BLaER1 (cell line): ENCODE data around the gene SSR1.
"Not testable (repeated sequence)": the region's sequence is repeated elsewhere in the genome, so short reads cannot be mapped to it uniquely, and the experiment has no call there.

Experiments used
- H3K27ac ChIP-seq: shearing (Covaris generic); formaldehyde crosslinking; 2 replicates; pipeline ENCODE4 v1.8.1; 2022
- H3K27me3 ChIP-seq: shearing (Covaris generic); formaldehyde crosslinking; 2 replicates; pipeline ENCODE4 v1.8.1; 2022
- H3K36me3 ChIP-seq: shearing (Covaris generic); formaldehyde crosslinking; 2 replicates; pipeline ENCODE4 v1.8.1; 2022
- H3K4me1 ChIP-seq: shearing (Covaris generic); formaldehyde crosslinking; 2 replicates; pipeline ENCODE4 v1.8.1; 2022
- H3K4me2 ChIP-seq: shearing (Covaris generic); formaldehyde crosslinking; 2 replicates; pipeline ENCODE4 v1.8.1; 2022
- H3K4me3 ChIP-seq: shearing (Covaris generic); formaldehyde crosslinking; 2 replicates; pipeline ENCODE4 v1.8.1; 2022
- H3K9ac ChIP-seq: shearing (Covaris generic); formaldehyde crosslinking; 2 replicates; pipeline ENCODE4 v1.8.1; 2022
- H3K9me3 ChIP-seq: shearing (Covaris generic); formaldehyde crosslinking; 2 replicates; pipeline ENCODE4 v1.8.1; 2022
- H4K20me1 ChIP-seq: shearing (Covaris generic); formaldehyde crosslinking; 2 replicates; pipeline ENCODE4 v1.8.1; 2022
- Cebpa-rat ChIP-seq: shearing (Covaris generic); IDR thresholded peaks from 2 replicates; pipeline ENCODE4 v1.8.1; 2022

Gene SSR1

GRCh38 chr6:7317538-7317937, 4.5 kb upstream of the SSR1 start:
- peaks cover 27% of the 10 kb centered on the region for H3K4me1 ChIP-seq
- TF ChIP-seq Cebpa-rat, result no peak
- H3K4me2 ChIP-seq, result no peak overlapping the region
- peaks cover 2% of the 10 kb centered on the region for H4K20me1 ChIP-seq
- H3K4me3 ChIP-seq, result no peak overlapping the region
- H3K9ac ChIP-seq, result no peak overlapping the region
- H3K9me3 ChIP-seq, result peaks cover 4% of the 10 kb centered on the region; the same call in 1 of the 2 replicates
- no peaks in the 10 kb centered on the region for H3K36me3 ChIP-seq
- H3K27me3 ChIP-seq, result no peaks in the 10 kb centered on the region
- no peak overlapping the region for H3K27ac ChIP-seq

GRCh38 chr6:7316658-7317533, 3.9 kb upstream of the SSR1 start:
- Histone ChIP-seq H3K36me3 (no peaks in the 10 kb centered on the region), H3K4me1 (peaks cover 28% of the 10 kb centered on the region), H4K20me1 (peaks cover 9% of the 10 kb centered on the region), H3K9ac (no peak overlapping the region), H3K4me3 (no peak overlapping the region), H3K27ac (no peak overlapping the region), H3K27me3 (no peaks in the 10 kb centered on the region), H3K4me2 (no peak overlapping the region), H3K9me3 (peaks cover 4% of the 10 kb centered on the region; the same call in 1 of the 2 replicates)
- TF ChIP-seq Cebpa-rat, result no peak

DNA sequence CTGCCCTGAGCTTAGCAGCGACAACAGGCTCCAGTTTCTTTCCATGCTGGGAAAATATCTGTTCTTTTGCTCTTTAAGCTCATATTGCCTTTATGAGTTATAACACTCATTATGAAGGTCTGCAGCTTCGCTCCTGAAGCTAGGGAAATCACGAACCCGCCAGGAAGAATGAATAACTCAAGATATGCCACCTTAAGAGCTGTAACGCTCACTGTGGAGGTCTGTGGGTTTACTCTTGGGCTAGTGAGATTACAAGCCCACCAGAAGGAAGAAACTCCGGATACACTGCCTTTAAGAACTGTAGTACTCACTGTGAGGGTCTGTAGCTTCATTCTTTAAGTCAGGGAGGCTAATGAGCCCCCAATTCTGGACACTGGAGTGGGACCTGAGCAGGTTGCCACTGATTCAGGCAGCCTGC, 3.0 kb upstream of the SSR1 start:
- Histone ChIP-seq H3K9ac (no peak overlapping the region), H3K4me1 (peaks cover 37% of the 10 kb centered on the region), H3K4me3 (no peak overlapping the region), H4K20me1 (peaks cover 18% of the 10 kb centered on the region), H3K9me3 (peaks cover 4% of the 10 kb centered on the region; the same call in 1 of the 2 replicates), H3K36me3 (no peaks in the 10 kb centered on the region), H3K4me2 (no peak overlapping the region), H3K27ac (0 out of 2 replicates have a peak overlapping the region, but pooled peaks have one; percentile 4), H3K27me3 (no peaks in the 10 kb centered on the region)
- TF ChIP-seq Cebpa-rat, result no peak

DNA sequence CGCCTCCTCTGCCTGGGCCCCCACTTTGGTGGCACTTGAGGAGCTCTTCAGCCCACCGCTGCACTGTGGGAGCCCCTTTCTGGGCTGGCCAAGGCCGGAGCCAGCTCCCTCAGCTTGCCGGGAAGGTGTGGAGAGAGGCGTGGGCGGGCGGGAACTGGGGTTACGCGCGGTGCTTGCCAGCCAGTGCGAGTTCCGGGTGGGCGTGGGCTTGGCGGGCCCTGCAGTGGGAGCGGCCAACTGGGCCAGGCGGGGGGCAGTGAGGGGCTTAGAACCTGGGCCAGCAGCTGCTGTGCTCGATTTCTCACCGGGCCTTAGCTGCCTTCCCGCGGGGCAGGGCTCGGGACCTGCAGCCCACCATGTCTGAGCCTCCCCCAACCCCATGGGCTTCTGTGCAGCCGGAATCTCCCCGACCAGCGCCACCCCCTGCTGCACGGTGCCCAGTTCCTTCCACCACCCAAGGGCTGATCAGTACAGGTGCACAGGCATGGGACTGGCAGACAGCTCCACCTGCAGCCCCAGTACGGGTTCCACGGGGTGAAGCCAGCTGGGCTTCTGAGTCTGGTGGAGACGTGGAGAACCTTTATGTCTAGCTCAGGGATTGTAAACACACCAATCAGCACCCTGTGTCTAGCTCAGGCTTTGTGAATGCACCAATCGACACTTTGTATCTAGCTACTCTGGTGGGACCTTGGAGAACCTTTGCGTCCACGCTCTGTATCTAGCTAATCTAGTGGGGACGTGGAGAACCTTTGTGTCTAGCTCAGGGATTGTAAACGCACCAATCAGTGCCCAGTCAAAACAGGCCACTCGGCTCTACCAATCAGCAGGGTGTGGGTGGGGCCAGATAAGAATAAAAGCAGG, 2.3 kb upstream of the SSR1 start:
- H3K9ac ChIP-seq, H3K36me3 ChIP-seq, H3K9me3 ChIP-seq, H3K4me3 ChIP-seq, H3K27me3 ChIP-seq: not testable (repeated sequence)
- H3K27ac ChIP-seq, result peak overlapping the region; percentile 93
- peaks cover 44% of the 10 kb centered on the region for H3K4me1 ChIP-seq
- H4K20me1 ChIP-seq, result peaks cover 24% of the 10 kb centered on the region
- H3K4me2 ChIP-seq, result peak overlapping the region; percentile 83

DNA sequence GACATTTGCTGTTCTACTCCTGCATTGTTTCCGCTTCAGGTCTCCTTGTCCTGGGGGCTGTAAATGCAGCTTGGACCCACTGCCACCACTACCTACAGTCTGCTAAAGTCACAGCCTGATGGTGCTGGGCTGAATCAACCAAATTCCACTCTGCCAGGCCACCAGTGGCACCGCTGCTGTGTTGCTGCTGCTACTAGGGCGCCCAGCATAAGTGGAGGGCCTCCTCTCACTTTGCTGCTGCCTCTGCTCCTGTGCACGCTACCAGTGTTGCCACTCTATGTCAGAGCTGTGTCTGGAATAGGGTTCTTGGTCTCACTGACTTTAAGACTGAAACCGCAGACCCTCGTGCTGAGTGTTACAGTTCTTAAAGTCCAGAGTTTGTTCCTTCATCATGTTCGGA, 1.4 kb upstream of the SSR1 start:
- no peak overlapping the region; the same call in 1 of the 2 replicates for H3K9ac ChIP-seq
- no peak overlapping the region for H3K4me3 ChIP-seq
- TF ChIP-seq Cebpa-rat, result no peak
- H3K4me2 ChIP-seq, result peak overlapping the region; percentile 83
- H4K20me1 ChIP-seq, result peaks cover 29% of the 10 kb centered on the region
- H3K36me3 ChIP-seq, result peaks cover 13% of the 10 kb centered on the region
- H3K4me1 ChIP-seq, result peaks cover 45% of the 10 kb centered on the region
- H3K27me3 ChIP-seq, result no peaks in the 10 kb centered on the region
- peak overlapping the region; percentile 93 for H3K27ac ChIP-seq
- peaks cover 4% of the 10 kb centered on the region; the same call in 1 of the 2 replicates for H3K9me3 ChIP-seq

- no peak for TF ChIP-seq Cebpa-rat
- peak overlapping the region; percentile 96 for H3K9ac ChIP-seq
- peak overlapping the region; percentile 93 for H3K27ac ChIP-seq
- H3K4me2 ChIP-seq, result peak overlapping the region; percentile 83
- no peaks in the 10 kb centered on the region for H3K27me3 ChIP-seq
- H4K20me1 ChIP-seq, result peaks cover 31% of the 10 kb centered on the region
- peaks cover 4% of the 10 kb centered on the region; the same call in 1 of the 2 replicates for H3K9me3 ChIP-seq
- peaks cover 51% of the 10 kb centered on the region for H3K4me1 ChIP-seq
- peak overlapping the region; percentile 95 for H3K4me3 ChIP-seq
- H3K36me3 ChIP-seq, result peaks cover 21% of the 10 kb centered on the region
Measured at GRCh38 chr6:7313505-7314165, 636 bp upstream of the SSR1 start.

GRCh38 chr6:7311917-7312615, 933 bp downstream of the SSR1 start:
- Histone ChIP-seq H3K36me3 (peaks cover 36% of the 10 kb centered on the region), H3K9me3 (peaks cover 4% of the 10 kb centered on the region; the same call in 1 of the 2 replicates), H3K27ac (peak overlapping the region; percentile 93), H3K4me2 (peak overlapping the region; percentile 81), H3K4me1 (peaks cover 67% of the 10 kb centered on the region), H3K9ac (peak overlapping the region; percentile 96), H3K27me3 (no peaks in the 10 kb centered on the region), H4K20me1 (peaks cover 46% of the 10 kb centered on the region), H3K4me3 (peak overlapping the region; percentile 95)
- no peak for TF ChIP-seq Cebpa-rat

GRCh38 chr6:7311176-7311575, 1.8 kb downstream of the SSR1 start:
- H3K9ac ChIP-seq, result 0 out of 2 replicates have a peak overlapping the region, but pooled peaks have one; percentile 96
- H3K4me3 ChIP-seq, result peak overlapping the region; percentile 95; the same call in 1 of the 2 replicates
- H3K27ac ChIP-seq, result no peak overlapping the region
- TF ChIP-seq Cebpa-rat, result no peak
- H3K27me3 ChIP-seq, result no peaks in the 10 kb centered on the region
- peaks cover 45% of the 10 kb centered on the region for H3K36me3 ChIP-seq
- peak overlapping the region; percentile 81 for H3K4me2 ChIP-seq
- peaks cover 55% of the 10 kb centered on the region for H4K20me1 ChIP-seq
- 0 out of 2 replicates have a peak, but pooled peaks cover 4% of the 10 kb centered on the region for H3K9me3 ChIP-seq
- H3K4me1 ChIP-seq, result peaks cover 70% of the 10 kb centered on the region

DNA sequence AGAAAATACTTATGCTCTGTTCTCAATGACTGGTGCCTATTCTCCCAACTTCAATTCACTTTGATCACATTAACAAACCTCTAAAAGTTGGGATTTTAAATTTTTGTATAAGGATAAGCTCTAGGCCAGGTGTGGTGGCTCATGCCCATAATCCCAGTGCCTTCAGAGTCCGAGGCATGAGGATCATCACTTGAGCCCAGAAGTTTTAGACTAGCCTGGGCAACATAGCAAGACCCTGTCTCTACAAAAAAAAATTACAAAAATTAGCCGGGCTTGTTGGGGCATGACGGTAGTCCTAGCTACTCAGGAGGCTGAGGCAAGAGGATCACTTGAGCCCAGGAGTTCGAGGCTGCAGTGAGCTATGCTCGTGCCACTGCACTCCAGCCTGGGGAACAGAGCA, 3.9 kb downstream of the SSR1 start:
- Histone ChIP-seq H3K4me2 (no peak overlapping the region), H3K36me3 (peaks cover 67% of the 10 kb centered on the region), H3K9ac (no peak overlapping the region)

More for the DNA sequence above, 3.9 kb downstream of the SSR1 start:
- Histone ChIP-seq H3K9me3 (no peaks in the 10 kb centered on the region), H4K20me1 (peaks cover 76% of the 10 kb centered on the region), H3K4me1 (peaks cover 50% of the 10 kb centered on the region), H3K27ac (no peak overlapping the region), H3K4me3 (no peak overlapping the region), H3K27me3 (no peaks in the 10 kb centered on the region)
- no peak for TF ChIP-seq Cebpa-rat
